ENCODE measurements around the gene FGF3.

FGF3 gene

GRCh38 chr11:69822676-69823494 is 3.7 kb upstream of the FGF3 start:
- no peak for DNase-seq

DNA sequence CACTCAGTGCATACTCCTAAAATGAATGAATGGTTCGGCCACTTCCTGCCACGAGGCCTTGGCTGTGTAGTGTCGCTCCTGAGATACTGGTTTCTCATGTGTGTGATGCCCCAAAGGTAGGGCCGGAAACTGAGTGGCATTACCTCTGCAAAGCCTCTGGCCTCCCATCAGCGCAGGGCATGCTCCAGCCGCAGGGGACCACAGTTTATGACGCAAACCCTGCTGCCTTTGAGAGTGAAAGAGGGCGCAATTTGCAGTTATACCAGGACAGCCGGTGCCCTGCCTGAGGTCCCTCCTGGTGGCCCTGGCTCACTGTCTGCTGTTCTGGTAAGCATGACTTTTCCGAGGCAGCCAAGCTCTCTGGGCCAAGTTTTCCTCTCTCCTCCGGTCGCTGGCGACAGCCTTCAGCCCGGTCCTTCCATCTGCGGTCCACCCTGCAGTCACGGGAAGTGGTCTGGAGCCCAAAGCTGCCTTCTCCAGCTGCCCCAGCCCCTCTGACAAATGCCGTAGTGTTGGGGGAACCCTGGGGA is 2.4 kb upstream of the FGF3 start:
- no peak for DNase-seq

DNA sequence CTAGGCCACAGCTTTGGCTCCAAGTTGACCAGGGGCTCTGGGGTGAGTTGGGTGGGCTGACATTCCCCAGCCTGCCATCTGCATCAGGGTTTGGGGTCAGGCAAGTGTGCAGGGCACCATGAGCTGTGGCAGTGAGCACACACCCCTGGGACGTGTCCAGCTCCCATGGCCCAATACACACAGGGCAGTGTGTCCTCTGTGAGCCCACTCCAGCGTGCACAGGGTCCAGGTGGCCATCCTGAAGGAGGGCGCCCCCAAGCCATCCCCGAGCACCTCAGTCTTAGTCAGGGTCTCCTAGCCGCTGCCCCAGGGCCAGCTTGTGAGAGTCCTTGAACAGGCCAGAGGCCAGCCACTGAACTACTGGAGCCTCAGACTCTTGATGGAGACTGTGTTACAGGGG is 1.2 kb upstream of the FGF3 start:
- DNase-seq: no peak

- DNase-seq: no peak
These were observed 390 bp upstream of the FGF3 start for GRCh38 chr11:69819541-69820070.

DNA sequence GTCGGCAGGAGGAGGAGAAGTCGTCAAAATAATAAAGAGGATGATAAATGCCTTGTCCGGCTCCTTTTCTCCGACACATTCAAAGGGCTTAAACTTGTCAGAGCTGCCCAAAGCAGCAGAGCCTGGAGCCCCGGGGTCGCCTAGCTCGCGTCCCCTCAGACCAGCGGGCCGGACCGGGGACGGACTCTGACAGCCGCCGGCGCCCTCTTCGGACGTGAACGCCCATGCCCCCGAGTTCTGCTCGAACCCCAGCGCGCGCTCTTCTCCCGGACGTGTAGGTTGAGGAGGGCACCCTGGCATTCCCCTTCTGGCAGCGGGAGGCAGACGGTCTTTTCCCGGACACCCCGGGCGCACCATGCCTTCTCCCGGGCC is 999 bp downstream of the FGF3 start:
- DNase-seq: no peak

DNA sequence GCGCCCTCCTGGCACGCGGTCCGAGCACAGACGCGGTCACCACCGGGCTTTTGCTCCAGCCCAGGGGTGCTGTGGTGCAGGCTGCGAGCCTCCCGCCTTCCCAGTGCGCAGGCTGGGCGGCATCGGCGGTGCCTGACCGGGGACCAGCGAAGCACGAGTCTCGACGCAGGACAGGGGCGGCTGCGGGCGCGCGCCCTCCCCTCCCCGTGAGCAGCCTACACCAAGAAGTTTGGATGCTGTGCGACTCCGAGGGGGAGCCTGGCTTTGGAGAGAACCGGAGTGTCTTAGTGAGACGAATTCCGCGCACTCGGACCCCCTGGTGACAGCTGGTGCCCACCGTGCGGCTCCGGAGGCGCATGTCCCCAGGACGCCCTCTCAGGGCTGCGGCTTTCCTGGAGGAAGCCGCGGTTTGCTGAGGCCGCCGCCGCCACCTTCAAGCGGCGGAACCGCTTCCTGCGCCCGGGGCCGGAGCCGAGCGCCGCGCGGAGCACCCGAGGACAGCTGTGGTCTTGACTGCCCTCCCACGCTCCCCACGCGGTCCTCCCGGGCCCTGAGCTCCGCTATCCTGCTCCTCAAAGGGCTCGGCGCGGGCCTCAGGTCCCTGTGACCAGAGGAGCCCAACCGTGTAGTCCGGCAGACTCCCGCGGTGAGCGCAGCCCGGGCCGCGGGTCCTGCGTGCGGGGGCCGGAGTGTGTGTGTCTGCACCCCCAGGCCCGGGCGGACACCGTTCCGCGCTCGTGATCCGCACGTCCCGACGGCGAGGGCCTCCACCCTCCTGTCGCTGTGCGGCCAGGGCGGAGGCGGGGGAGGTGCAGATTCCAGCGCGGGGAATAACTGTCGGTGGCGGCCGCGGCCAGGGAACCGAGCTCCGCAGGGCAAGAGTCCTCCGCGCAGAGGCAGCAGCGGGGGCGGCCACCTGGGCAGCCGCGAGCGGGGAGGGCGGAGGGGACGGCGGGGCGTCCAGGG is 1.7 kb downstream of the FGF3 start:
- DNase-seq: no peak

GRCh38 chr11:69816671-69817070 is 2.5 kb downstream of the FGF3 start:
- DNase-seq: no peak

- DNase-seq: no peak
These were observed 3.2 kb downstream of the FGF3 start for GRCh38 chr11:69815973-69816372.

GRCh38 chr11:69814902-69815301 is 4.3 kb downstream of the FGF3 start:
- no peak for DNase-seq

- no peak for DNase-seq
These were observed 4.8 kb downstream of the FGF3 start for GRCh38 chr11:69814411-69814810.

- no peak for DNase-seq
These were observed 5.4 kb downstream of the FGF3 start for GRCh38 chr11:69813839-69814238.

DNA sequence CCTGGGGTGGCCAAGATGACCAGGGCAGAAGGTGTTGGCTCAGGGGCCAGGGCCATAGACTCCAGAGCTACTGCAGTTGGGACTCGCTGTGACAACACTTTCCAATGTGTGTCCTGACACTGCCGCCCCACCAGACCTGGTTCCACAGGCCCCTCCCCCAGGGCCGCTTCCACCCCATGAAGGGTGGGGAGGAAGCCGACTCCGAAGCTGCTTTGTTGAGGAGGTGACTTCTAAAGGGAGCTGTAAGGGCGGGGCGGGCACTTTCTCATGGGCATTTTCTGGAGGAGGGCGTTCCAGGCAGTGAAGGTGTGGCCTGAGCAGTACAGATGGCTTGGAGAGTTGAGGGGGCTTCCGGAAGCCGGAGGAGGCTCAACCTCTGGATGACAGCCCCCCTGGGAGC is 6.3 kb downstream of the FGF3 start:
- DNase-seq: no peak

- no peak for DNase-seq
These were observed 7.0 kb downstream of the FGF3 start for GRCh38 chr11:69812256-69812655.

DNA sequence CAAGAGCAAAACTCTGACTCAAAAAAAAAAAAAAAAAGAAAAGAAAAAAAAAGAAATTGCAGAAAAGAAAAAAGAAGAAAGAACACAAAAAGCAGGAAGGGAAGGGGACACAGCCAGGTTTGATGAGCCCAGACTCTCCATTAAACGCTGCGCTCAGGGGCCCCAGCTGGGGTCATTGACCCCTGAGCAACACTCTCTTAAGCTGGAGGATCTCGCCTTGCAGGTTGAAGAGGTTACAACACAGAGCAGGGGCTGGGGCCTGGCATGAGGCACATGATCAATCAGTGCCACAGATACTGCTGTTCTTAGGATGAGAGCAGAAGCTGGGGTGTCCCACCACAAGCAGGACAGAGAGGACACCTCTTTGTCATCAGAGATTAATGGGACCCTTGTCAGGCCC is 7.8 kb downstream of the FGF3 start:
- DNase-seq: no peak

GRCh38 chr11:69810289-69811118 is 8.7 kb downstream of the FGF3 start:
- no peak for DNase-seq

DNA sequence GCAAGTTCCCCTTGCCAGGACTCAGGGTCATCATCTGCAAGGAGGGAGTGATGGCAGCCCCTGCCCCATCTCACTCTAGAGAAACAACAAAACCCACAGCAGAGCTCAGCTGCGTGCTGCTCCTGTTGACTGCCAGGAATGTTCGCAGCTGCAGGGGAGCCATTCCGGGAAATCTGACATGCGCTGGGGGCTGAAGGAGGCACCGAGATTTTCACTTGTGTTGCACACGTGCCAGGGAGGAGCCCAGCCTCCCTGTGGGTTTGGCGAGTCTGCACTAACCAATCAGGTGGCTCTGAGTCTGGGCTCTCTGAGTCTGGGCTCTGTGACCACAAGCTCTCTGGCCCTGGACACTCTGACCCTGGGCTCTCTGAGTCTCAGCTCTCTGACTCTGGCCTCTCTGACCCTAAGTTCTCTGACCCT is 10.5 kb downstream of the FGF3 start:
- no peak for DNase-seq

DNA sequence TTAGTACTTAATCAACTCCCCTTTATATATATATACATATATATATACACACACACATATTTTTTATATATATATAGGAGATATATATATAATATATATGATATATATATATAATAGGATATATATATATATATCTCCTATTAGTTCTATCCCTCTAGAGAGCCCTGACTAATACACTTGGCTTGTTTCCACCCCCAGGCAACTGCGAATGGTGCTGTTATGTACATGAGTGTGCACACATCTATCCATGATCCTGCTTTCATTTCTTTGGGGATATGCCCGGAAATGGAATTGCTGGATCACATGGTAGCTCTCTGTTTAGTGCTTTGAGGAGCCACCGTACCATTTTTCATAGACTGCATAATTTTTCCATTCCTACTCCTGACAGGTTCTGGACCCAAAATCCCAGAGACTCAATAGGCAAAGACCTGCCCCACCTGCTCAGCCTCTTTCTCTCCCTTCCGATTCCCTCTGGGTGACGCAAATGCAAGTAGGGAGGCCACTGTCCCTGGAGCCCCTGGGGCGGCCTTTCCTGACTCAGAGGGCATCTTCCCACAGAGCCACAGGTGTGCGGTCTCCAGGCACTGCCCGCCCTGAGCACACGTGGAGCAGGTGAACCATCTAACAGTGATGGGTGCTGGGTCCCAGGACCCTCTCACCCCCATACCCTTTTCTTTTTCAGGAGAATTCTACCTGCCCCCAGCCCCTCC is 12.0 kb downstream of the FGF3 start:
- no peak for DNase-seq

GRCh38 chr11:69804769-69805508 is 14.3 kb downstream of the FGF3 start:
- DNase-seq: no peak

GRCh38 chr11:69803604-69804218 is 15.5 kb downstream of the FGF3 start:
- no peak for DNase-seq

DNA sequence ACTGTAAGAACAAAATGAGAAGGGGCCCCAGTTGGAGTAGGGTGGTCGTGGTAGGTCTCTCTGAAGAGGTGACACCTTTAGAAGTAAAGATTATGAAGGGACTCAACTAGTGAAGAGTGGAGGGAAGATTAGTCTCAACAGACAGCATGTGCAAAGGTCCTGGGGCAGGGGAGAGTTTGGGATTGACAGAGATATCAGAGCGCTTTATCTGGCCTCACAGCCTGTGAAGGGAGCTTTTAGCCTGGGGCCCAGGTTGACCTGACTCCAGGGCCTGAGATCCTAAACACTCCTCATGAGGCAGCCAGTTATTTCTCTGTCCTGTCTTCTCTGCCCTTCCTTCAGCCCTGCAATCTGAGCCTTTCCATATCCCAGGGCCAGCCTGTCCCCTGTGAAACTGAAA is 16.2 kb downstream of the FGF3 start:
- DNase-seq: no peak

DNA sequence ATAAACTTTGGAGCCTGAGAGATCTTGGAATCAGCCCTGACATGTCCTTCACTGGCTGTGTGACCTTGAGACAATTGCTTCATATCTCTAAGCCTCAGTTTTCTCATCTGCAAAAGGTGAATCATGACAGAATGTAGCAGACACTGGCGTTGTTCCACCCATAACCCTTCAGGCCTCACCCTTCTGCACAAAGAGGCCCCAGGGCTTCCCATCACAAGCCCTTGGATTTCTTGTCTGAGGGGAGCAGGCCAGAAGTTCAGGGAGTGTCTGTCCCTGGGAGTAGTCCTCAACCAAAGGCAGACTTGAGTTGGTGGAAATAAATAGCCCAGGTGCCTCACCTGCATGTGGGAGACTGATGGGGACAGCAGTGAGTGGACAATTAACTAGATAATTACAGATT is 16.6 kb downstream of the FGF3 start:
- no peak for DNase-seq

Data from NCI-H82 (cell line).